Urothelium cell line (cell line): Measurements from ENCODE around the gene MEI1.
A peak's percentile ranks its signal among the peaks of the same experiment; 100 is the strongest.

Source experiments
- DNase-seq: peaks from one replicate; pipeline ENCODE4 v3.0.0; 2011; ENCODE audit warnings: low spot score, mixed read lengths
- FAIRE-seq: peaks from 2 replicates; lab custom pipeline; 2011; peaks lifted over from hg19 to GRCh38; lab: Jason Lieb, UNC

Gene MEI1

GRCh38 chr22:41742918-41743317 is 43.6 kb downstream of the MEI1 start:
- DNase-seq (no peak), FAIRE-seq (no peak)

GRCh38 chr22:41745968-41746367 is 46.7 kb downstream of the MEI1 start:
- no peak for FAIRE-seq
- no peak for DNase-seq

- DNase-seq (peak; percentile 88), FAIRE-seq (peak; percentile 27)
Observed at GRCh38 chr22:41746567-41747400, 47.5 kb downstream of the MEI1 start.

GRCh38 chr22:41752011-41752970 is 53.0 kb downstream of the MEI1 start:
- FAIRE-seq (peak; percentile 68), DNase-seq (no peak)

GRCh38 chr22:41753984-41754383 is 54.7 kb downstream of the MEI1 start:
- DNase-seq = no peak
- FAIRE-seq = no peak

- FAIRE-seq = no peak
- DNase-seq = no peak
Observed at GRCh38 chr22:41757502-41757901, 58.2 kb downstream of the MEI1 start.

- DNase-seq (no peak), FAIRE-seq (no peak)
Observed at GRCh38 chr22:41758231-41758630, 58.9 kb downstream of the MEI1 start.

GRCh38 chr22:41762980-41763779 is 63.9 kb downstream of the MEI1 start:
- no peak for DNase-seq
- no peak for FAIRE-seq

- no peak for DNase-seq
- FAIRE-seq = no peak
Observed at GRCh38 chr22:41766476-41766875, 67.2 kb downstream of the MEI1 start.

GRCh38 chr22:41768430-41768829 is 69.1 kb downstream of the MEI1 start:
- DNase-seq = no peak
- no peak for FAIRE-seq

- DNase-seq = no peak
Observed at GRCh38 chr22:41770715-41771468, 71.6 kb downstream of the MEI1 start.

GRCh38 chr22:41772198-41772597 is 72.9 kb downstream of the MEI1 start:
- no peak for FAIRE-seq
- DNase-seq = no peak

More at GRCh38 chr22:41770715-41771468, 71.6 kb downstream of the MEI1 start:
- no peak for FAIRE-seq

- no peak for FAIRE-seq
Observed at GRCh38 chr22:41772645-41773044, 73.3 kb downstream of the MEI1 start.

GRCh38 chr22:41775338-41775737 is 76.0 kb downstream of the MEI1 start:
- DNase-seq = no peak
- no peak for FAIRE-seq

More at GRCh38 chr22:41772645-41773044, 73.3 kb downstream of the MEI1 start:
- no peak for DNase-seq

- FAIRE-seq (no peak), DNase-seq (no peak)
Observed at GRCh38 chr22:41775976-41776375, 76.7 kb downstream of the MEI1 start.

GRCh38 chr22:41776381-41776780 is 77.1 kb downstream of the MEI1 start:
- no peak for FAIRE-seq
- DNase-seq = no peak

GRCh38 chr22:41777749-41778425 is 78.6 kb downstream of the MEI1 start:
- FAIRE-seq = no peak
- DNase-seq = no peak

GRCh38 chr22:41779929-41780505 is 80.7 kb downstream of the MEI1 start:
- DNase-seq (no peak), FAIRE-seq (no peak)
